HG03097 (cell line): ENCODE measurements around the gene ALDH1L1.
"Not testable (repeated sequence)": the region's sequence is repeated elsewhere in the genome, so short reads cannot be mapped to it uniquely, and the experiment has no call there.

Experiments used
- ATAC-seq: cut with Tn5 transposase; IDR thresholded peaks from one replicate; pipeline ENCODE4 v1.9.1; 2021; ENCODE audit not compliant: unreplicated experiment, low FRiP score

Gene ALDH1L1

DNA sequence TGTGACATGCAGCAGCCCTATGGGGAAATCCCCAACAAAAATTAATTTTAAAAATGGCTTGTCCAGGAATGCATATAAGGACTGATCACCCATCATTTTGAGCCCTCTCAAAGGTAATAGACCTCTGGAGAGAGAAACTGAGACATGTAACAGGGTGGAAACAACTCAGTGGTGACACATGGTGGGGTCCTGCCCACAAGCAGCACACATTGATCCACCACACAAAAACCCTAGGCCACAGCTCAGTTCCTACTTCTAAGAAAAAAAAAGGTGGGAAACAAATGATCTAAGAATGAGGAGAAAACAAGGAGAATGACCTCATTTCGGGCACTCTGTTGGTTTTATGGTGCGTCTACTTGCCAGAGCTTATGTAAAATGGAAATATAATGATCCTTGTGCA, 94.5 kb downstream of the ALDH1L1 start:
- no peak for ATAC-seq

DNA sequence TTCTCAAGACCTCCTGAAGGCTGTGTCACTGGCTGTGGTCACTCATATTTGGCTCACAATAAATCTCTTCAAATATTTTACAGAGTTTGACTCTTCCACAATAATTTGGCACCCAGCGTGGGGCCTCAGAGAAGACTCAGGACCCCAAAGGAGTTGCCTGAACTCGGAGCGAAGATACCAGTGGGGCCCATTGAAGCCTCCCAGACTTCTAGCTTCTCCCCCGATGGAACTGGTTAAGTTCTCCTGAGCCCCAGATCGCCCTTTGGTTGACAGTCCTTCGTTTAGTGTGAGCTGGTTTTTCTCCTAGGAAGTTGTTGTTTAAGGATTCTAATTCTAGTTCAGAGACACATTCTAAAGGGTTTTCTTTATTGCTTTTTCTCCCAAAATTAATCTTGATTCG, 95.1 kb downstream of the ALDH1L1 start:
- no peak for ATAC-seq

DNA sequence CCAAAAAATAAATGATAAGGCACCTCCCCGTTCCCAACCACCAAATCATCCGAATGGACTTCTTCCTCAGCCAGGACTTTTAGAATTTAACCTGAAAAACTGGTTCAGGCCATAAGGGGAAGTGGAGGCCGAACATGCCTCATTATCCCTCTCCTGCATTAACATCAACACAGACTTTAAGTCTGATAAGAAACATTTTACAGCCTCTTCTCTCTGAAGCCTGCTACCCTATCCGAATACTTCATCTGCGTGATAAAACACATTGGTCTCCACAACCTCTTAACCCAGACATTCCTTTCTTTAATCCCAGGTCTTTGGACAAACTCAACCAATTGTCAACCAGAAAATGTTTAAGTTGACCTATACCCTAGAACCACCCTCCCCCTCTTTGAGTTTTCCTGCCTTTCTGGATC, 95.6 kb downstream of the ALDH1L1 start:
- ATAC-seq: no peak

DNA sequence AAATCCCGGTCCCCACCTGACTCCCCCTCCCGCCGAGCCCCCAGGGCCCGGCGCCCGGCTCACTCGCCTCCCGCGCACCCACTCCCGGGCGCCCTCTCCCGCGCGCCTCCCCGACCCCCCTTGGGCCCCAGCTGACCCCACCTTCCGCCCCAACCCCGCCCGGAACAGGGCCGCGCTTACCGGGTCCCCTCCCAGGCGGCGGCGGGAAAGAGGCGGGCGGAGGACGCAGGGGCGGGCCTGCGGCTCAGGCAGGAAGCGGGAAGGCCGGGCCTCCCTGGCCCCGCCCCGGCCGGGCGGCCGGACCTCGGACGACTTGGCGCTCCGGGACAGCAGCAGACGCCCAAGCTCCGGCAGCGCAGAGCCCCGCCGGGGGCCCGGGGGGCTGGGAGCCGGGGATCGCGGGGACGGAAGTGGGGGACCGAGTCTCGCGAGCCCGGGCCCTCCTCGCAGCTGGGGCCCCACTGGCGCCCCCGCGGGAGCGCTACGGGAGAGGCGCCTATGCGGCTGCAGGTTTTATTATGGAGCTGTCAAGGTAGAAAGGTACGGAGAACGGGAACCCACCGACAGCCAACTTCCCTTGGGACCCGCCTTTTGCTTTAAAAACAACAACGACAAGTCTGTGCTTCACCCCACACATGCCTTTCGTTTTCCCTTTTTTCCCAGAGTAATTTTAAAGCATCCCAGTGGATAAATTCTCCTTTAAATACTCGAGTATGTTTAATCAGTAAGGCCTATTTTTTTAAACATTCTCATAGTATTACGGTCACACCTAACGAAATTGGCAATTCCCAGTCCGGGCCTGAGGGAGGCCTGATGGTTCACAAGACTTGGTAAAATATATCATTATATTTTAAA, 96.2 kb downstream of the ALDH1L1 start, which contains the start of gene SLC41A3:
TSS of gene SLC41A3 (minus strand) at position 212 of the 855 bp plus-strand sequence. CDS start 15,905 bp downstream, outside the sequence.
- ATAC-seq: peak; percentile 94

DNA sequence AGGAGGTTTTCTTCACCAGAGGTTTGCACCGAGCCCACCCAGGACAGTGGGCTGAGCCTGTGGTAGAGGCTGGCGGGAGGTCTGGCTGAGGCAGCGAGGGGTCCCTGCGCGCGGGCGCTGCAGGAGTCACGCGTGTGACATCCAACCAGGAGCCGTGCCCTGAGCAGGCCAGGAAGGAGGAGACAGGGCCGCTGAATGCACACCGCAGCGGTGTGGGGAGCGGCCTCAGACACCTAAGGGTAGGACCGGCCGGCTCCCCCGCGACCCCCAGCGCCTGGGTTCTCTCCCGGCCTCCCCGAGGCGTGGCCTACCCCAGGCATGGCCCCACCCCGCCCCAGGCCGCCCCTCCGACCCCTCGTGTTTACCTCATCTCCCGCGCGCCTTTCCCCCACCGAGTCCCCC, 96.9 kb downstream of the ALDH1L1 start:
- peak; percentile 36 for ATAC-seq

DNA sequence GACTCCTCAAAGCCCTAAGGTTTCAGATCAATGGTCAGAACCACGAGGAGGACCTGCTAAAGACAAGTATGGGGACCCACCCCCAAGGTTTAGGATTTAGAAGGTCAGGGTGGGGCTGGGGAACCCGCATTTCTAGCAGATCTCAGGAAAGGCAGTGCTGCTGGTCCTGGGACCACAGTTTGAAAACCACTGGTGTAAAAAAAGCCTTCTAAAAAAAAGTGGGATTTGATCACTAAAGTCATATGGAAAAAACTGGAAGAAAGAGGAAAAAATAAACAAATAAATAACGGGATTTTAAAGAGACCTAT, 97.3 kb downstream of the ALDH1L1 start:
- no peak for ATAC-seq

DNA sequence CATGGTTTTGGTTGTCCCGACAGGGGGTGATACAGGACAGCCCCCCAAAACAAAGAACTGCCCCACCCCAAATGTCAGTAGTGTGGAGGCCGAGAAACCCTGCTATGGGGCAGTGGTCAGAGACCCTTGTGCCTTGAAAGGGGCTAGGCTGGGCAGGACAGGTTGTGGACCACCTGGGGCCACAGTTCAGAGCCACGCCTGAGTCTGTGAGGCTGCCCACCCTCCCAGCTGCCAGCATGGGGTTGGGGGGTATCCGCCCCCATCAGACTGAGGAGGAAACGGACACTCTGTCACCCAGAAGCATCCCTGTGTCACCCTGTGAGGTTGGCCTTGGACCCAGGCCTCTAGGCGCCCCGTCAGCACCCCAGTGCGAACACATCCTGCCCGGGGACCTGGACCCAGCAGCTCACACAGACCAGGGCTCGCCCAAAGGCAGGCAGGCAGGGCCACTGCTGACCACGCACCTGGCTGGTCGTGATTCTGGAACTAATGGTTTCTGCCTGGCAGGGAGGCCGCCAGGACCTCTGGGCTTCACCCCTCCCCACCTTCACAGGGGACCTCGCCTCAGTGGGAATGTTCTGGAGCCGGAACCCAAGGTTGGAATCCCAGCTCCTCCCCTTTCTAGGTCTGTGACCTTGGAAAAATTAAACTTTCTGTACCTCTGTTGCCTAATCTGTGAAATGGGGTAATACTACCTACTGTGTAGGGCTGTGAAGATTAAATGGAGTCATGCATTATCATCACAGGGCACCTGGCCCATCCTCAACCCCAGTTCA, 97.8 kb downstream of the ALDH1L1 start:
- ATAC-seq: no peak

DNA sequence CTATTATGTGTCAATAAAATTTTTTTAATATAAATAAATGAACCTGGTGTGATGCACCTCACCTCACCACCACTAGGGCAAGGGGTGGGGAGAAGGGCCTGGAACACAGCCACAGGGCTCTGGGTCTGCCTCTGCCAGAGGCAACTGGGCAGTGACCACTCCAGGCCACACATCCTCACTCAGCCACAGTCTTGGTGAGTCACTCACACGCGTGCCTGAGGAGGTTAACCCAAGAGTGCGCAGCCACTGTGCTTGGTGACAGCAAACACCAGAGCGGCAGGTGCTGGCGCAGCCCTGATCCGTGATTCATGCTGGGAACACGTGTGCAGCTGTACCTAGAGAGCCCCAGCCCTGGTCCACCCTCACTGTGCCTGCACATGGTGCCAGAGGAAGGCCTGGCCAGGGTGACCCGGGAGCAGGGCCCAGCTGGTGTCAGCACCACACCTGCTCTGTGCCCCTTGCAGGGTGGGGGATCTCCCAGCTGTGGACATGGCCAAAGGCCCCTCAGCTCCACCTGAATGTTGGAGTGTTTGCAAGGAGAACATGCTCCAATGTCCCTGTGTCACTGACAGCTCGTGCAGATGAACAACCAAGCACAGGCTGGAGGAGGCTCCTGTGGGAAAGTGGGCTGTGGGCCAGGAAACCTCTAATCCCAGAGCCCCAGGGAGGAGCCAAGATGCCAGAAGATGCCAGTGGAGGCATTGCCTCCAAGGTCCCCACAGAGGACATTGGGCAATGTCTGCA, 98.6 kb downstream of the ALDH1L1 start:
- ATAC-seq: no peak

DNA sequence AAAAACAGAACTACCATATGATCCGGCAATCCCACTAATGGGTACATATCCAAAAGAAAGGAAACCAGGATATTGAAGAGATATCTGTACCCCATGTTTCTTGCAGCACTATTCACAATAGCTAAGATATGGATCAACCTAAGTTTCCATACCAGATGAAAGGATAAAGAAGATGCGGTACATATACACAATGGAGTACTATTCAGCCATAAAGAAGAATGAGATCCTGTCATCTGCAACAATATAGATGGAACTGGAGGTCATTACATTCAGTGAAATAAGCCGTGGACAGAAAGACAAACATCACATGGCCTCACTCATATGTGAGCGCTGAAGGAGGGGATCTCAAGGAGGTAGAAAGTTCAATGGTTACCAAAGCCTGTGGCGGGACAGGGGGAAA, 99.4 kb downstream of the ALDH1L1 start:
- ATAC-seq: no peak

DNA sequence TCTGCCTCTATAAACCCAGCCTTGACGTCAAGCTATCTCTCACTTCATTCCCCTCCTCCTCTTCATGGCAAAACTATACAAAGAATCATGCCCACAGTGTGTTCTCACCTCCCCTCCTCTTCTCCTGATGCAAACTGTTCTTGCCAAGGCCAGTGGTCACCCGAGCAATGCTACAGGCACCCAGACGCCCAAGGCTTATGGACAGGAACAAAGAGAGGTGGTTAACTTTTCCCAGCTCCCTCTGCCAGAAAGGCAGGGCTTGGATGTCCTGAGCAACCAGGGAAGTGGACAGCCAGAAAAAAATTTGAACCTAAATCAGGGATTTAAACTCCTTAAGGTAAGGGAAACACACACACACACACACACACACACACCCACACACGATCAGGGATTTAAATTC, 101.5 kb downstream of the ALDH1L1 start:
- ATAC-seq: no peak

DNA sequence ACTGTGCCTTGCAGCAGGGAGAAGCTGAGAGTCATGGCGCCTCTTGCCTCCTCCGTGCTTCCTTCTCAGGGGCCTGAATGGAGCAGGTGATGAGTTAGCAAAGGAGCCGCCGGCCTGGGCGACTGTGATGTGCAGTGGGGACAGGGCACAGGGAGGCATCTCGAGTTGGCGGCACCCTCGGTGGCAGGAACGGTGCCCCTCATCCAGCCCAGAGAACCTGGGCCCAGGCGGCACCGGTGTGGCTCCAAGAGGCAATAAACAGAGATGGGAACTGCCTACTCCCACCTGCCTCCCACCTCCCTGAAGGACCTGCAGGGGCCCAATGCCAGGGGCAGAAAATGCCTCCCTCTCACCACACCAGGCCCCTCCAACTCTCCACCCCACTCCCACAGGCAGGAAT, 102.6 kb downstream of the ALDH1L1 start:
- no peak for ATAC-seq

DNA sequence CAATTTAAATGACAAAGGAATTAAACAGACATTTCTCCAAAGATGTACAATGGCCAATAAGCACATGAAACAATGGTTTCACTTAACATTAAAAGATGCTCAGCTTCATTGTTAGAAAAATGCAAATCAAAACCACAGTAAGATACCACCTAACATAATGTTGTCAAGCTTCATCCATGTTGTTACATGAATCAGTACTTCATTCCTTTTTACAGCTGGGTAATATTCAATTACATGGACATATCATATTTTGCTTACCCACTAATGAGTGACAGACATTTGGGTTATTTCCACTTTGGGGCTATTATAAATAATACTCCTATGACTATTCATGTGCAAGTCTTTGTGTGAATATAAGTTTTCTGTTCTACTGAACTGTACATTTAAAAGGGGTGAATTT, 104.2 kb downstream of the ALDH1L1 start:
- ATAC-seq: no peak

DNA sequence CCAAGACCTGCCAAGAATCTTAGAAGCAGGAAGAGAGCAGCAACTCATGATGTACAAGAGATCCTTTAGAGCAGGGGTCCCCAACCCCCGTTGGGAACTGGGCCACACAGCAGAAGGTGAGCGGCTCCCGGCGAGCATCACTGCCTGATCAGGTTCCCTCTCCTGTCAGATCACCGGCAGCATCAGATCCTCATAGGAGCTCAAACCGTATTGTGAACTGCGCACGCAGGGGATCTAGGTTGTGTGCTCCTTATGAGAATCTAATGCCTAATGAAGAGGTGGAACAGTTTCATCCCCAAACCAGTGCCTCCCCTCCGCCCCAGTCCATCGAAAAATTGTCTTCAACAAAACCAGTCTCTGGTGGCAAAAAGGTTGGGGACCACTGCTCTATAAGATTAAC, 110.2 kb downstream of the ALDH1L1 start:
- no peak for ATAC-seq

DNA sequence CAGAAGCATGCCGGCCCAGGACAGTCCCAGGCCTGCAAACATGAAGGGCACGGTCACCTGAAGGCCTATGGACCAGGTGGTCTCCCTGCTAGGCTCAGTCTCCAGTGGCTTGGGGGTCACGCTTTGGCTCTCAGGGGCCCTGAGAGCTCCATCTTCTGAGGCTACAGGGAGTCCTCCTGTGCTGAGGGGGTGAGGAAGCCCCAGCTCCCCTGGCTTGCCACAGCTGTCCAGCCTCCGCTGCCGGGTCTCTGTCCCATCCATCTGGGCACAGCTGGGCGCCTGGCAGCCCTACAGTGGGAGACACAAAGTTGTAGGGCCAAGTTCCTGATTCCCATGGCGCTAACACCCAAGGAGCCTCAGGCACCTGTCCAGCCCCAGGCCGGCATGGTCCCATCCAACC, 112.4 kb downstream of the ALDH1L1 start:
- no peak for ATAC-seq

DNA sequence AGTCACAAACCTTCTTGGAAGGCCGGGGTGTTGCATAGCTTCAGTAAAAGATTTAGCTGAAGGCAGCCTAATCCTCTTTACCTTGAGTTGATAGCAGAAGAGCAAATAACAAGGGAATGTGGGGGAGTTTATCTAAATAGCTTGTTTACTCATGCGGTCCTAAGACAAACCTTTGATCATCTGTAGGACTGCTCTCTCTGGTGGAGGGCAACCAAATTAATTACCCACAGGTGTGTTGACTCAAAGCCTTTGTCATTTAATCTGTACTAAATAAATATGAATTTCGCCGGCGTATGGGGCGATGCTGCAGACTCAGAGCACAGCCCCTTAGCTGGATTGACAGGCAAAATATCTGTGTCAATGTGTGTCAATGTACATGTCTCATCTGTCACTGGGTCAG, 113.7 kb downstream of the ALDH1L1 start:
- not testable (repeated sequence) for ATAC-seq

DNA sequence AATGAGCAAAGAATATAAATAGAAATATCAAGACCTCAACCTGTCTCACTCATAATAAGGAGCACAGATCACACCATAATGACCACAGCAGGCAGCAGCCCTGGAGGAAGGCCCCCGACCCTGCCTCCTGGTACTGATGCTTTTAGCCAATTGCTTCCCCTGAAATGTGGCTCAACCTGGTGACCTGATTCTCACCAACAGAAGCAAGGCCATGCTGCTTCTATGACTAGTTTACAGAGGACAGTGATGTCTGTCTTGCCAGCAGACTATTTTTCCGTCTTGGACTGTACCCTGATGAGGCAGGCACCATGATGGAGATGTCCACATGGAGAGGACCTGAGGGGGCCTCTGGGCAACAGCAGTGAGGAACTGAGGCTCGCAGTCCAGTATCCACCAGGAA, 114.5 kb downstream of the ALDH1L1 start:
- ATAC-seq: no peak

DNA sequence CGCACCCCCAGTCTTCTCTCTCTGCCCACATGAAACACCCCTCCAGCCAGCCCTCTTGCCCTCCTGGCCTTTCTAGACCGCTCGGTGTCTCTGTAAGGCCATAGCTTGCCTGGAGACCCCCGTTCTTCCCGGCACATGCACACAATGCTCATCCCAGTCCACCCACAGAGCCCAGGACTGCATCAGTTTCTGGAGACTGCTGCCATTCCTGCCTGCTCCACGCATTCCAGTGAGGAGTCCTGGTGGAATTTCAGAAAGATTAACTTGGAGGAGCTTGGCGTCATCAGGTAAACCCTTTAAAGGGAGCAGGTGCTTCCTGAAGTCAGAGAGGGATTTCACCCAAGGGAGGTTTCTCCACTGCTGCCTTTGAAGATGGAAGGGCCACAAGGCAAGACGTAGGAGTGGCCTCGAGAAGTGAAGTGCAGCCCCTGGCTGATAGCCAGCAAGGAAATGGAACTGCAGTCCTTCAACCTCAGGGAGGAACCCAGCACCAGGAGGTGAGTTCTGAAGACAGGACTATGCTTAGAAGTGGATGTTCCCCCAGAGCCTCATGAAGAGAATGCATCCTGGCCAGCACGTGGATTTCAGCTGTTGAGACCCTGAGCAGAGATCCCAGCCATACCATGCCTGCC, 115.6 kb downstream of the ALDH1L1 start:
- no peak for ATAC-seq

DNA sequence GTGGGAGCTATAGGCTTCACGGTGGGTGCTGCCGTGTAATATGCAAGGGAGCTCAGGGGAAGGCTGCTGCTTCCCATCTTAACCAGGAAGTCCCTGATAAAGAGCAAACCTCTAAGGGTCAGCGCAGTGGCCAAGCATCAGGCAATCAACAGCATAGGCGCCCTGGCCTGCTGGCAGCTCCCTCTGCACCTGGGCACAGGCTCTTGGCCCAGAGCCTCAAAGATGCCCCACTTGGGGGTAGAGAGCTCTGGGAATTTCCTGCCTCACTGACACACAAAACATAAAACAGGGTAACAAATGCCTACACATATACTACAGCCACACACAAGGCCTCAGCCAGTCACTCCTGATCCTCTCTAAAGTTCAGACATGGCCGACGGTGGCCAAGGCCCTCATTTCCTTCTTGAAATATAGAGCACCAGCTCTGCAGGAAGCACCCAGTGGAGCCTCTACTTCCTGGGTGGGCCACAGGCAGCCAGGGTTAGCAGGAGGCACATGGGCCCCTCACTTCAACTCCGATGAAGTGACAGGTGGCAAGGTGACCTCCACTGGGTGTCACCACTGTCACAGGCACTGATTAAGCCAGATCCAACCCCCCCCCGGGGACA, 116.9 kb downstream of the ALDH1L1 start:
- no peak for ATAC-seq

DNA sequence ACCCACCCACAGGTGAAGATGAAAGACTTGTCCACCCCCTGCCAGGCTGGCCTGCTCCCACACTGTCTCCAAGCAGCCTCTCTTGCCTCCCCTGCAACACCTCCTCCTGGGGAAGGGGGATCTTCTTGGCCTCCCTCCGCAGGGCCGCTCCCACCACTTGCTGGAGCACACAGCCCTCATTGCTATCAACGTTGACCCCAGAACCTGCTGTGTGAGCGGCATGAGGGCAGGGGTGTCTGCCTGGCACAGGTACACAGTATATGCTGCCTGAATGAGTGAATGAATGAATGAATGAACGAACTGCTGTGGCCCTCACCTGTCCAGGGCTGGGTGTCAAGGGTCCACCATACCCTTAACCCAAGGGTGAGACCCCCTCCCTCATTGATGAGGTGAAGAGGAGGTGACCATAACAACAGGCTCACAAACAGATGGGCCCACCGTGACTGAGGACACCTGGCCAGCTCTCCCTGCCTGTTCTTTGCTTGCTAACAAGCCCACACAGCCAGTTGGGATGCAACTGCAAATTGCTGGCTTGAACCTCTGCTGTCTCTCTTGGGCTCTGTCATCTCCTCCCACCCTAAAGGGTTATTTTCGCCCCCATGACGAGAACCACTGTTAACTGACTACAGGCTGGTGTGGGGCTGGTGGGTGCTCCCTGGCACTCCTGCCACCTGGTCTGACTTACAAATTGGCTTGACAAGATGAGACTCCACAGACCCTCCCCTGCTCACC, 118.9 kb downstream of the ALDH1L1 start:
- no peak for ATAC-seq
